ENCODE measurements around the gene PACRGL. TPM values are rescaled to one million over a fixed set of nuclear protein-coding genes. Genes with fewer than 3 reads are reported as not detected.

The PACRGL gene
- total and polyA plus RNA-seq, 11 donors, result 2.4 to 17.1 (median 11.2) TPM

- no peaks in the 10 kb centered on the region for H3K36me3 ChIP-seq
- peaks cover 0 to 17% (median 3%) of the 10 kb centered on the region in 9 donors for H3K27me3 ChIP-seq
- DNase-seq (no peak), ATAC-seq (no peak)
- H3K4me3 ChIP-seq, result no peak overlapping the region
- H3K4me1 ChIP-seq, result no peaks in the 10 kb centered on the region
- H3K27ac ChIP-seq, result no peak overlapping the region
- intact Hi-C loops (cut with DNase I), result no loop called here
- WGBS, 4 donors, result 83 to 87% (median 84%) methylated on average over 3 of the region's 3 CpGs
- H3K9me3 ChIP-seq, result no peaks in the 10 kb centered on the region
- no peak for TF ChIP-seq POLR2A (IDR thresholded peaks at IDR 0.05)
- no peak for TF ChIP-seq CTCF (IDR thresholded peaks at IDR 0.05)
Observed at GRCh38 chr4:20678400-20678799, 21.9 kb upstream of the PACRGL start.

- intact Hi-C loops (cut with DNase I), result loop anchor here in 9 of 10 donors (5.0 to 10.0 kb wide), 8 partner anchors 255 to 1995 kb away; no protein-coding TSS in a partner anchor
- no peak for TF ChIP-seq CTCF (IDR thresholded peaks at IDR 0.05)
- no peak for TF ChIP-seq POLR2A (IDR thresholded peaks at IDR 0.05)
- 67 to 83% (median 74%) methylated on average over 1 of the region's 1 CpG for WGBS, 4 donors
- ATAC-seq, result no peak
- Histone ChIP-seq H3K9me3 (no peaks in the 10 kb centered on the region), H3K27ac (no peak overlapping the region), H3K4me3 (no peak overlapping the region), H3K36me3 (no peaks in the 10 kb centered on the region), H3K4me1 (no peaks in the 10 kb centered on the region), H3K27me3 (peaks cover 0 to 17% (median 3%) of the 10 kb centered on the region in 9 donors)
- no peak for DNase-seq
Observed at GRCh38 chr4:20679951-20680350, 20.3 kb upstream of the PACRGL start.

GRCh38 chr4:20680736-20681135 lies 19.5 kb upstream of the PACRGL start:
- H3K27me3 ChIP-seq, result peaks cover 0 to 17% (median 3%) of the 10 kb centered on the region in 9 donors
- 38 to 65% (median 48%) methylated on average over 1 of the region's 1 CpG for WGBS, 4 donors

GRCh38 chr4:20681271-20681670 lies 19.0 kb upstream of the PACRGL start:
- no peaks in the 10 kb centered on the region for H3K9me3 ChIP-seq
- H3K4me1 ChIP-seq, result no peaks in the 10 kb centered on the region
- intact Hi-C loops (cut with DNase I), result loop anchor here in 9 of 10 donors (5.0 to 10.0 kb wide), 8 partner anchors 256 to 1996 kb away; no protein-coding TSS in a partner anchor
- H3K4me3 ChIP-seq, result no peak overlapping the region
- DNase-seq, result no peak
- peaks cover 0 to 17% (median 3%) of the 10 kb centered on the region in 9 donors for H3K27me3 ChIP-seq
- WGBS, 4 donors, result 62 to 78% (median 68%) methylated on average over 1 of the region's 1 CpG
- no peaks in the 10 kb centered on the region for H3K36me3 ChIP-seq
- no peak for ATAC-seq
- no peak overlapping the region for H3K27ac ChIP-seq
- TF ChIP-seq CTCF (IDR thresholded peaks at IDR 0.05), result no peak

More at GRCh38 chr4:20680736-20681135, 19.5 kb upstream of the PACRGL start:
- no peaks in the 10 kb centered on the region for H3K9me3 ChIP-seq
- no peaks in the 10 kb centered on the region for H3K36me3 ChIP-seq
- intact Hi-C loops (cut with DNase I), result loop anchor here in 9 of 10 donors (5.0 to 10.0 kb wide), 8 partner anchors 256 to 1996 kb away; no protein-coding TSS in a partner anchor
- DNase-seq (no peak), ATAC-seq (no peak)
- no peak overlapping the region for H3K4me3 ChIP-seq
- TF ChIP-seq CTCF (IDR thresholded peaks at IDR 0.05) (no peak), POLR2A (IDR thresholded peaks at IDR 0.05) (no peak)
- no peak overlapping the region for H3K27ac ChIP-seq
- no peaks in the 10 kb centered on the region for H3K4me1 ChIP-seq

All from heart left ventricle (tissue), 16 donors.